ENCODE data around the gene SMIM11.
"Not testable (repeated sequence)": the region's sequence is repeated elsewhere in the genome, so short reads cannot be mapped to it uniquely, and the experiment has no call there.

The SMIM11 gene

DNA sequence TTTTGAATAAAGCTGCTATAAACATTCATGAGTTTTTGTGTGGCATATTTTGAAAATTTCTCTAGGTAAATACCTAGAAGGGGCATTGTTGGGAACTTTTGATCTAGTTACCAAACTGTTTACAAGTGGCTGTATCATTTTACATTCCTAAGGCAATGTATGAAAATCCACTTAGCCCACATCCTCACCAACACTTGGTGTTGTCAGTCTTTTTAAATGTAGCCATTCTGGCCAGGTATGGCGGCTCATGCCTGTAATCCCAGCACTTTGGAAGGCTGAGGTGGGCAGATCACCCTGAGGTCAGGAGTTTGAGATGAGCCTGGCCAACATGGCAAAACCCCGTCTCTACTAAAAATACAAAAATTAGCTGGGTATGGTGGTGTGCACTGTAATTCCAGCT lies 17.4 kb upstream of the SMIM11 start:
- DNase-seq, result no peak

DNA sequence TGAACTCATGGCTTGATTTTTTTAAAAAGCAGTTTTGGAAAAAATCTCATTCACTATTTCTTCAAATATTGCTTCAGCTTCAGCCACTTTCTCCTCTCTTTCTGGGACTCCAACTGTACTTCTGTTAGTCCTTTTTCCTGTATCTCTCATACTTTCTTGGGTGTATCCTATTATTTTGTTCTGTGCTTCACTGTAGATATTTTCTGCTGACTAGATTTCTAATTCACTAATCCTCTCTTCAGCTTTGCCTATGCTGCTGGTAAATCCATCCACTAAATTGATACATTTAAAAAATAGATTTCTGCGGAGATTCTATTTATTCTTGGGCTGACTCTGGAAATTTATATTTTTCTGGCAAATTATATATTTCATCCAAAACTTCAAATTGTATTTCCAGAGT lies 16.4 kb upstream of the SMIM11 start:
- no peak for DNase-seq

DNA sequence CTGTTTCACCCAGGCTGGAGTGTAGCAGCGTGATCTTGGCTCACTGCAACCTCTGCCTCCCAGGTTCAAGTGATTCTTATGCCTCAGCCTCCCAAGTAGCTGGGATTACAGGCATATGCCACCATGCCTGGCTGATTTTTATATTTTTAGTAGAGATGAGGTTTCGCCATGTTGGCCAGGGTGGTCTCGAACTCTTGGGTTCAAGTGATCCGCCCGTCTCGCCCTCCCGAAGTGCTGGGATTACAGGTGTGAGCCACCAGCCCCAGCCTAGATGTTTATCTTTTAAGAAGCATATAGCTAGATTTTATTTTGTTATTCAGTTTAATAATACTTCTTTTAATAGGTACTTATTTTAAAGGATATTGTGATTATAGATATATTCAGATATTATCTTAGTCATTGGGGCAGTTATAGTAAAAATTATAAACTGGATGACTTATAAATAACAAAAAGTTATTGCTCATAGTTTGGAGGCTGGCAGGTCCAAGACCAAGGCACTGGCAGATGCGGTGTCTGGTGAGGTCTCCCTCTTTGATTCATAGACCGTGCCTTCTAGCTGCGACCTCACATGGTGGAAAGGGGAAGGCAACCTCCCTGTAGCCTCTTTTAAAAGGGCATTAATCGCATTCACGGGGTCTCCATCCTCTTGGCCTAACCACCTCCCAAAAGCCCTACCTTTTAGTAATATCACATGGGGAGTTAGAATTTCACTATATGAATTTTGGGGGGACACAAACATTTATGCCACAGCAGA lies 14.6 kb upstream of the SMIM11 start:
- DNase-seq, result no peak

DNA sequence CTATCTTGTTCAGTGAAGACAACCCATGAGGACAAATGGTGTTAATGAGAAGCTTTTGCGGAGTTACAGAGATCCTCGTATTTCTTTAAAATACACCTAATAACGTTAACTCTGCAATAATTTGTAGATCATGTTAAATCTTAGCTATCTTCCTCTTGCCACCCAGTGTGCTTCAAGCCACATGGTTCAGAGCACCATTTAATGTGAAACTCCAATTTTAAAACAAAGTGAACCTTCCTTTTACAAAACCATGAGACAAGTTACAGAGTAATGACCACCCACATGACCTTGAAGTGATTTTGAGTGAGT lies 13.2 kb upstream of the SMIM11 start:
- no peak for DNase-seq

DNA sequence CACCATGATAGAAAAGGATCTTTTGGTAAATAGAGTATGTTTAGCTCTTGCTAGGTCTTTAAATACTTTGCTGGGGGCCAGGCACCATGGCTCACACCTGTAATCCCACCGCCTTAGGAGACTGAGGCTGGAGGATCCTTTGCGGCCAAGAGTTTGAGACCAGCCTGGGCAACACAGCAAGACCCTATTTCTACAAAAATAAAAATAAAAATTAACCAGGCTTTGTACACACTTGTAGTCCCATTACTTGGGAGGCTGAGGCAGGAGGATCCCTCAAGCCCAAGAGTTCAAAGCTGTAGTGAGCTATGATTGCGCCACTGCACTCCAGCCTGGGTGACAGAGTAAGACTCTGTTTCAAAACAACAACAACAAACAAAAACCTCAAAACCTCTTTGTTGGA lies 12.6 kb upstream of the SMIM11 start:
- no peak for DNase-seq

DNA sequence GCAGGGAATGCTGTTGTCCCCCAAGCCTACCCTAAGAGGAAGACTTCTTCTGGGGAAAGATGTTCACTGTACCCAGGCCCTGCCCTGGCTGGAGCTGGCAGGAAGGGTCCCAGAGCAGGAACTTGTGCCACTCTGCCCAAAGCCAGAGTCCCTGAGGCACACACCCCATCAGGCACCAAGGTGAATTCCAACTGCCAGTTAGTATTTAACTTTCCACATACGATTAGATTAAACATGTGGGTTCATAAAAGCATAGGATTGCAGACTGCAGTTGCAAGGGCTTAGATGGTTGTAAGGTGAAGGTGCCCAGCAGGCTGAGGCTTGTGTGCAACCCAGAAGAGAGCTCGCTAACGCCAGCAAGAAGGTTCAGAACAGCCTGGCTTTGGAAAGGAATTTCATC lies 11.6 kb upstream of the SMIM11 start, which contains the start of gene KCNE2:
TSS of gene KCNE2 (plus strand) at position 274 of the 400 bp plus-strand sequence. CDS start 6,473 bp downstream, outside the sequence.
- DNase-seq, result no peak

DNA sequence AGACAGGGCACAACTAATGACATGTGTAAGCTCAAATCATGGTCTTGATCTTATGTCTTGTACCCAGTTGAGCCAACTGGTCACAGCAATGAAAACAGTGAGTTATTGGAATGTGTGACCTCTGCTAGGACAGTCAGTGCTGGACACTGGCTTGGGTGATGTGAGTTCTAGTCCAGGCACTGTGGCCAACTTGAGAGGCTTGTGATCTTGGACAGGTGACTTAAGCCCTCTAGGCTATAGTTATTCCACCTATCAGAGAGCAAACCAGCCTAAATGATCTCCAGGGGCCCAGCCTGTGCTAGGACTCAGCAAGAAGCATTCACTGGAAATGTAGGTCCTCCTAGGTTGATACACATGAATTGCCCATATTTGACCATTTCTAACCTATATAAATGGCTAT lies 10.4 kb upstream of the SMIM11 start:
- DNase-seq, result no peak

DNA sequence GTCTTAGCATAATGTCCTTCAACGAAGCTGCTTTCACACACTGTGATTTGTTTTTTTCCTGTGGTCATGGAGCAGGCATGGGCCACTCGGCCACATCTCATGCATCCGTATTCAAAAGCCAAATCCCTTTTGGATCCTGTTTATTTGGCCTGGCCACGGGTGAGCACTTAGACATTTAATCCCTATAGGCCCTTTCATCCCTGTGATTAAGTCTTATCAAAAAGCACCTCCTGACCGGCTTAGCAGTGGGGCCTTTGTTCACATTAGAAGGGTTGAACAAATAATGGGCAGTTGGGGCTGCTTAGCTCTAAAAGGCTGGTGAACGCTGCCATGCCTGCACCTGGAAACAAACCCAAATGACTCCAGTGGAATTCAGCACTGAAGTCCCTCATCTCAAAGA lies 9.5 kb upstream of the SMIM11 start:
- no peak for DNase-seq

DNA sequence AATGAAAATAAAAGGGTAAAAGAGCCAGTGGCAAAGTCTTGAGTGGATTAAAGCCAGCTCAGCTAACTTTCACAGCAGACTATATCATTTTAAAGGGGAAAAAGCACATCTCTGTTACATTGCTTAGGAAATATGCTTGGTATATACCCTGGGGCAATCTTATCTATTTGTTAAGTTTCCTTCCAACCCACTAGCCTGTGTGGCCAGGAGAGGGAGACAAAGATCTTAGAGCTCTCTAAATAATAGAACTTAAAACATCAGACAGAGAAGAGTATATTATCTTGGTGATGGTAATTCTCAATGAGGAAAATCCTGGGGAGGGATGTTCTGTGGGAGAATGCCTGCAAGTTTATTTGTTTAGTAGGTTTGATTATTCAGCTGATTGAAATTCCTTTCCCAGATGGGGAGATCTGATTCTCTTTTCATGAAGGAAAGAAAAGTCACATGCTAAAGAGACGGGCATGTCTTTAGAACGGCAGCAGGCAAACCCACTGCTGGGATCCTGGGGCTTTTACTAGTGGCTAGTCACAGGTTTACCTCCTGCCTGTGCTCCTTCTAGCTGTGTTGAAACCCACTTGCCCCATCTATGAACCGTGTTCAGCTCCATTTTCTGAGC lies 7.9 kb upstream of the SMIM11 start:
- peak; percentile 50 for DNase-seq

DNA sequence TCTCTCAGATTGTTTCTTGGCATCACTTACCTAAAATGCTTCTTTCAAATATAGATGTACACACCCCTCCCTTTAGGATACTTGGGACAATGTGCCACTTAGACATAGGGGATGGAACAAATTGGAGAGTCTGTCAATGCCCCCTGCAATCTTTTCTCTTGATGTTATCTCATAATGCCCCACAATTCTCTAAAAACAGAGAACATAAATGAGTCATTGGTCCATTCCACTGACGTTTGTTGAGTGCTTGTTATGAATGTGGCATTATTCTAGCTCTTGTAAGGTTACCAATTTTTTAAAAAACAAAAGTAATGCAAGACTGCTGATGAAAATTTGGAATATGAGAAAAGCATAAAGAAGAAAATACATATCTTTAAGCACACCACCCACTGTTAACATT lies 5.6 kb upstream of the SMIM11 start:
- DNase-seq, result no peak

DNA sequence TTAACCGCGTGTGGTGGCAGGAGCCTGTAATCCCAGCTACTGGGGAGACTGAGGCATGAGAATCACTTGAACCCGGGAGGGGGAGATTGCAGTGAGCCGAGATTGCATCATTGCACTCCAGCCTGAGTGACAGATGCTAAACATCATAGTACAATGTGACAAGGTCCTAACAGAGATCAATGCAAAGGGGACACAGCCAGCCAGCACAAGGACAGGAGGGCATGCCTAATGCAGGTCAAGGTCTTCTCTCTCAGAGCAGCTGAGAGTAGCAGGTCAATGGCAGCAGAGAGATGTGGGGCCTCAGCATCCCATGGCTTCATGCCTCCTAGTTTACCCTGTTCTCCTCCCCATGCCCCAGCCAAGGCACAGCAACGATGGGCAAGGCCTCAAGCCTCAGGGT lies 3.0 kb upstream of the SMIM11 start:
- DNase-seq, result no peak

DNA sequence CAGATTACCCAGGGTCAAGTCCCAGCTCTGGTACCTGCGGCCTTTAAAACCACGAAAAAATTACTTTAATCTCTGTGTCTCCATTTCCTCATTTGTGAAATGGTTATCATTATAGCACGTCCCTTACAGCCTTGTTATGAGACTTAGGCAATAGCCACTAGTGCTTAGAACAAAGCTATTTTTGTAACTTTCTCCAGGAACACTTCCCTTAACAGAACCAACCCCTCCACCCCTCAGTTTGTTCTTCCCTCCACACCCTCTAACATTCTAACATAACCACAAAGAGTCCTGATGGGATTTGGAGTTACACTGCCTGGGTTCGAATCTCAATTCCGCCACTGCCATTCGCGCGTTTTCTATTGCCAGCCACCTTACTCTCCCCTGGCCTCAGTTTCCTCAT lies 845 bp upstream of the SMIM11 start:
- DNase-seq, result not testable (repeated sequence)

DNA sequence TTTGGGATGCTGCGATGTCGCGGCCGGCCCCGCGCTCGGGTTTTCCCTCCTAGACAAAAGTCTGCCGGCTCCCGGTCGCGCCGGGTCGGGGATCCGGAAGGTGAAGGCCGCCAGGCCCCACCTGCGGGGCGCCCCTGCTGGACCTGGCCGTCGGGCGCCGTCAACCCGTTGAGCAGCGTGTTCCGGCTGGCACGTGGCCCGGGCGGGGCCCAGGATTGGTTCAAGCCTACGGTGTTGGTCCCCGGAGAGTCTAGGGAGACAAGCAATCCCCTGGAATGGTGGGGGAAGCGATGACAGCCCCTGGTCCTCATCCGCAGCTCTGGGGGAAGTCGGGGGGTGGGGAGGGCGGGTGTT lies 289 bp downstream of the SMIM11 start:
- DNase-seq, result not testable (repeated sequence)

DNA sequence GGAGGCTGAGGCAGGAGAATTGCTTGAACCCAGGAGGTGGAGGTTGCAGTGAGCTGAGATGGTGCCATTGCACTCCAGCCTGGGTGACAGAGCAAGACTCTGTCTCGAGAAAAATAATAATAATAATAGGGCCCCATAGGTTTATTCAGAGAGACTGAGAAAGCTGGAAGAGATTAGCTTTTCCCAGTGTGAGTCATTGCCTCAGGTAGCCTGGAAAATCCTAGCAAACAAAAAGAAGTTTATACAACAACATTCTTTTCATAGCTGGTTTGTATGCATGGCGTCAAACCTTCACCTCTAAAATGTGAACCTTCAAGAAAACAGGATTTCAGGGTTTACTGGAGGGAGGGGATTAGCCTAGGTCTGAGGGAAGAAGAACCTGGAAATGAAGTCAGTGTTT lies 7.8 kb downstream of the SMIM11 start:
- DNase-seq, result not testable (repeated sequence)

DNA sequence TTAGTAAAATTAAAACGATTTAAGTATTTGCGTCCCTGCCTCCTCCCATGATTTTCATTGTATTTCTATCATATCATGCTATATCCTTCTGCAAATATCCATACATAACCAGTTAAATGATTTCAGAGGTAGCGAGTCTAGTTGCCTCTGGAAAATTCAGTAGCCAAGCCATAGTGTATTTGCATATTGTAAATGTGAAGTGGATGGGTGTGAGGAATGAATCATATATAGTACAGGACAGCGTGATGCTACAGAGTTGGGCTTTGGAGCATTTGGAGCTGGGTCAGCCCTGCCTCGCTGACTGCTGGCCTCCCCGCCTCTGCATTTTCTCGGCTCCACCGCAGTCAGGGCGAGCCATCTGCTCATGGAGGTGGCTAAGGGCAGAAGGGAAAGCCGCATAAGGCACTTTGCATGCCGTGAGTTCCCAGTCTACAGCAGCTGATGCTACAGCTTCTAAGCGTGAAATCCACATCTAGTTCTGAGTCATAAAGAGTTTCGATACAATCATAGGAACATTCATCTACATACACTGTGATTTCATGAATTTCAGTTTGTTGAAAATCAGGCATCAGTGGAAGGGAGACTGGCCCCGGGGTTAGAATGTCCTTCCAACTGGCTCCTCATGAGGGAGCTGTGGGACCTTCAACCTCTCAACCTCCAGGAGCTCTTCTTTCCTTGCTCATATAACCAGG lies 8.6 kb downstream of the SMIM11 start:
- DNase-seq, result not testable (repeated sequence)

DNA sequence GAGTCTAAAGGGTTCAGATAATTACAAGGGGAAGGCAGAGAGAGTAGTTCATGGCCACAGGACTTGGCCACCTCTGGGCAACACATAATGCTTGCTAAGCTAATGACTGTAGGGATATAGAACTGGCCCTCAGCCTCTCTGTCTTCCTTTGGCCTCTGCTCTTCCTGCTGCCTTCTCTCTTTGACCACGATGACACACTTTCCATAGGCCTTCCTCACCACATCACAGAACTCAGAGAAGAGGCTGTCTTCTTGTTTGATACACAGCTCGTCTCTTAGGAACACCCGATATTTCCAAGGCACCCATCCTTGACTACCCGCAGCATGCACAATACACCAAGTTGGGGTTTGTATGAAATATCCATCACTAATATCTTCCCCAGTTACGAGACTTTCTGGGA lies 25.2 kb downstream of the SMIM11 start:
- not testable (repeated sequence) for DNase-seq

DNA sequence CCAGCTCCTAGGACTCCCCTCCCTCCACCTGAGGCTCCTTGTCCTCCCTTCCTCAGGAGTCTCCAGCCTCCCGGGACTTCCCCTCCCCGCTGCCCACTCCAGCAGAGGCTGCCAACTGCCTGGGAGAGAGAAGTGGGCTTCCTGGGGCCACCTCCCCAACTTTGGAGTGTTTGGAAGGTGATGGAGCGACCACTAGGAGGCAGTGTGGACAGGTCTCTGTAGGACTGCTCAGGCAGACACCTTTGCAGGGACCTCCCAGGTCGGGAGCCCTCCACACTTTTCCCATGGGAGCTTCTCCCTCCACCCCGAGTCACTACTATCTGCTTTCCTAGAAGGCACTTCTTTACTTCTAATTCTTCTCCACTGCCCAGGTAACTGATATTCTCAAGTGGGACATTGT lies 29.4 kb downstream of the SMIM11 start:
- DNase-seq, result not testable (repeated sequence)

DNA sequence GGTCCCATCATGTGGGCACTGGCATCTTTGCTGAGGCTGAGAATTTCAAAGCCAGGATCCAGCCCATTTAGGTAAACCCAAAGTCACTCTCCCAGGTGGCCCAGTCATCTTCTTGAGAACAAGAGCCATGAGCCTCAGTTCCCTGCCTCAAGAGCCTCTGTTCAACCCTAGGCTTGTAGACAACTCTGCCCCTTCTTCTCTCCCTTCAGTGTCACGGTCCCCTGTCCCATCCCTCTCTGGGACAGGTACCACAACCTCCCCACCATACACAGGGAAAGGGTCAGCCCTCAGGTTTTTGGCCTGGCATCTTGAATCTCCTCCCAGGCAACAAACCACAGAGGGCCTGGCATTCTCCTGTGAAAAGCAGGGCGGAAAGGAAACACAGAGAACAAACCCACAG lies 30.4 kb downstream of the SMIM11 start:
- not testable (repeated sequence) for DNase-seq

DNA sequence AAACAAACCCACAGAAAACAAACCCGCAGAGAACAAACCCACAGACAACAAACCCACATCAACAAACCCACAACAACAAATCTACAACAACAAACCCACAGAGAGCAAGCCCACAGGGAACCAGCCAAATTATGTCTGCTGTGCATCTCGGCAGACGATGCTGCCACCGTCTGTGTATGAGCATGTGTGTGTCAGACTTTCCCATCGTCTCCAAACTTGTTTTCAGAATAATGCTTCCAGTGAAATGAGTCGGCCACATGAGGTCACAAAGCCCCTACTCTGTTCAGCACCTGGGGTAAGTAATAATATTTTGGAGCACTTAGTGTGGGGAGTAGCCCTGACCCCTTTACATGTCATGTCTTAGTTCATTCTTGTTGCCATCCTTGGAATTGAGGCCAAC lies 30.8 kb downstream of the SMIM11 start:
- not testable (repeated sequence) for DNase-seq

DNA sequence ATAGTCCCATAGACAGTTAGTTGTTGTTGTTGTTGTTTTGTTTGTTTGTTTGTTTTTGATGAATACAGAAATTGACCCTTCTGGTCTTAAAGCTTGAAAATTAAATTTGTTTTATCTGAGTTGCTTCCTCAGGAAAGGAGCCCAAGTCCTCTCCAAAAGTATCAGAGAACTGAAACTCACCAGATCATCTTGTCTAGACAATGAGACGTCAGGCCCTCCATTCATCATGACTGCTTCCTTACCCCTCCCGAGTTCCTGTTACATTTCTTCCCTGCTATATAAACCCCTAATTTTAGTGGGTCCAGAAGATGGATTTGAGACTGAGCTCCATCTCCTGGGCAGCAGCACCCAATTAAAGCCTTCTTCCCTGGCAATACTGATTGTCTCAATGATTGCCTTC lies 31.4 kb downstream of the SMIM11 start:
- DNase-seq, result not testable (repeated sequence)

DNA sequence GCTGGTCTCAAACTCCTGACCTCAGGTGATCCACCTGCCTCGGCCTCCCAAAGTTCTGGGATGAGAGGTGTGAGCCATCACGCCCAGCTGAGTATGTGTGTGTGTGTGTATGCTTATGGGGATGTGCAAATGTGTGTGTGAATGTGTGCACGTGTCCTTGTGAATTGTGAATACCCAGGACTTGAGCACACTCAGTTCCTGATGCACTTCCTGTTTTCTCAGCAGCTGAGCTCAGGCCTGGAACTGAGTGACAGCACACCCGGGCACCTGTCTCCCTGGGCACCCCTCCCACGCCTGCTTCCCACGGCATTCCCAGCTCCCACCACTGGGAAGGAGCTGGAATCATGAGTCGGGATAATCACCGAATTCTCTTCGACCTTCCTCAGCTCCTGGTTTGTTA lies 32.0 kb downstream of the SMIM11 start:
- DNase-seq, result not testable (repeated sequence)

DNA sequence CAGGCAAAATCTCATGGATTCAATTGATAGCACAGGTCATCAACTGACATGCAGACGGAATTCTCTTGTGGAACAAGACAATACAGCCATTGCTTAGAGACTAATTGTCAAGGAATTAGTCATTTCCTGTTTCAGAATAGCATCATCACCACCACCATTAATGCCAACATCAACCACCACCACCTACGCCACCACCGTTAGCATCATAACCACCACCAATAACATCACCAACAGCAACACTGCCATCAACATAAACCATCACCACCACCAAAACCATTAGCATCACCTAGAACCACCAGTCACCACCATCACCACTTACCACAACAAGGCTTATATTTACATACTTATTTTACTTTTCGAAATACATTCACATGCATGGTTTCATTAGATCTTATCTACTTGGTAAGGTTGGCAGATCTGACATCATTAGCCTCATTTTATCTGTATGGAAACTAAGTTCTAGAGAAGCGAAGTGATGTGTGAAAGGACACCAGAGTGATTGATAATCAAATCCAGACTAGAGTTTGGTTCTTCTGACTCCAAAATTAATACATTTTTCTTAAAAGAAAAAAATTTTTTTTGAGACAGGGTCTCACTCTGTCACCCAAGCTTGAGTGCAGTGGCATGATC lies 42.3 kb downstream of the SMIM11 start:
- not testable (repeated sequence) for DNase-seq

DNA sequence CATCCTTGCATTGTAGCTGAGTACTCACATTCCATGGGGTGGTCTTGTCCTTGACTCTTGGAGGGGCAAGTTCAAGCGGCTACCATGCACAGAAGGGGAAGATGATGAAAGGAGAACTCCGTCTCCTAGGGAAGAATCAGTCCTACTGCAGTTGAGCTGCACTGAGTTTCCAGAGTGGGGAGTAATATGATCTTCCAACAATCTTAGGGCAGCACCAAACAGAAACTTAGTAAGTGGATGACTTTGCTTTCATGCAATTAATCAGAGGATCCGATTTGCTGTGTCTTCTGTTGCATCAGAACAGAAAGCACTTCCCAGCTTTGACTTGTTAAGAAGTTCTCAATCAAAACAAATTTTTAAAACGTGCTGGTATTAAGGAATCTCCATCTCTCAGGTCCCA lies 48.5 kb downstream of the SMIM11 start, which contains the start of gene SMIM34:
TSS of gene SMIM34 (minus strand) at position 147 of the 400 bp plus-strand sequence. CDS start at position 35, 112 bp downstream.
- not testable (repeated sequence) for DNase-seq

DNA sequence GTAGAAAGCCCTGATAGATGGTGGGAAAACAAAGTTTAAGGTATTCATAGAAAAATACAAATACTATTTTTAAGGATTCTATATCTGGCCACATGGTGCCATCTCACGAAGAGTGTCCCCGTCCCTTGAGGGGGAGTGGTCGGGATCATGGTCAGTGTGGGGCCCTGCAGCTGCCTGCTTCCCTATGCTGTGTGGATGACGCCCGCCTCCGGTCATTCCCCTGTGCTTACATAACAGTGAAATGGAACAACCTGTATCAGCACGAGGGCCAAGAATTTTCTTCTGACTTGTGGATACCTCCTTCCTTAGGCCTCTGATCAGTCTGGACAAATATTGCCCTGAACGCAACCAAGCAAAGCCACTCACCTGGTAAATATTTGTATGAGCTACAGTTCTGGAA lies 52.0 kb downstream of the SMIM11 start:
- not testable (repeated sequence) for DNase-seq

All from stimulated activated CD4-positive, alpha-beta T cell treated with anti-CD3 and anti-CD28 coated beads, Interleukin-15, amount 100 ng/mL, for 24 hours (primary cell).